MM.1S (cell line): ENCODE measurements around the gene MTFR2.
A peak's percentile ranks its signal among the peaks of the same experiment; 100 is the strongest.

Experiments
- DNase-seq: peaks from one replicate; pipeline ENCODE4 v3.0.0-alpha.2; 2015
- H2AFZ ChIP-seq: fragments of 300-600 bp; sonication (generic); 2 replicates; pipeline ENCODE4 v1.6.0; 2016; ENCODE audit warnings: antibody characterized with exemption, low read length
- H3F3A ChIP-seq: fragments of 300-600 bp; sonication (generic); 2 replicates; pipeline ENCODE4 v1.6.1; 2016; ENCODE audit warnings: mild to moderate bottlenecking, antibody characterized with exemption, low read length, moderate library complexity, mixed read lengths; ENCODE audit not compliant: insufficient read depth
- H3K27ac ChIP-seq: fragments of 300-600 bp; sonication (generic); 2 replicates; pipeline ENCODE4 v1.5.1; 2016; ENCODE audit warnings: mild to moderate bottlenecking, low read length
- H3K27me3 ChIP-seq: fragments of 300-600 bp; sonication (generic); replicated peaks from 2 replicates; pipeline ENCODE4 v1.6.0; 2016; ENCODE audit warnings: low read length; ENCODE audit not compliant: insufficient read depth
- H3K36me3 ChIP-seq: fragments of 300-600 bp; sonication (generic); replicated peaks from 2 replicates; pipeline ENCODE4 v1.6.1; 2016; ENCODE audit warnings: mild to moderate bottlenecking, low read length, mixed read lengths; ENCODE audit not compliant: insufficient read depth
- H3K4me1 ChIP-seq: fragments of 300-600 bp; sonication (generic); 2 replicates; pipeline ENCODE4 v1.6.1; 2016; ENCODE audit warnings: low read length, mixed read lengths
- H3K4me2 ChIP-seq: fragments of 300-600 bp; sonication (generic); 2 replicates; pipeline ENCODE4 v1.6.0; 2016; ENCODE audit warnings: low read depth, low read length
- H3K4me3 ChIP-seq: fragments of 300-600 bp; sonication (generic); 2 replicates; pipeline ENCODE4 v1.5.1; 2016; ENCODE audit warnings: low read length, mixed read lengths
- H3K79me2 ChIP-seq: fragments of 300-600 bp; sonication (generic); 2 replicates; pipeline ENCODE4 v1.6.1; 2016; ENCODE audit warnings: mixed run types, low read length, mixed read lengths
- H3K9ac ChIP-seq: fragments of 300-600 bp; sonication (generic); 2 replicates; pipeline ENCODE4 v1.6.1; 2016; ENCODE audit warnings: low read length, mixed read lengths
- H3K9me2 ChIP-seq: fragments of 300-600 bp; sonication (generic); replicated peaks from 2 replicates; pipeline ENCODE4 v1.6.1; 2016; ENCODE audit warnings: mild to moderate bottlenecking, low read length, mixed read lengths; ENCODE audit not compliant: insufficient read depth
- H3K9me3 ChIP-seq: fragments of 300-600 bp; sonication (generic); replicated peaks from 2 replicates; pipeline ENCODE4 v1.6.1; 2016; ENCODE audit warnings: mild to moderate bottlenecking, low read length, mixed read lengths; ENCODE audit not compliant: insufficient read depth
- H4K20me1 ChIP-seq: fragments of 300-600 bp; sonication (generic); 2 replicates; pipeline ENCODE4 v1.6.1; 2016; ENCODE audit warnings: mild to moderate bottlenecking, low read length, moderate library complexity, mixed read lengths; ENCODE audit not compliant: insufficient read depth
- CTCF ChIP-seq: fragments of 300-600 bp; sonication (generic); IDR thresholded peaks from 2 replicates; pipeline ENCODE4 v1.5.1; 2016; ENCODE audit warnings: antibody characterized with exemption, low read length, mixed read lengths
- EZH2 ChIP-seq: fragments of 300-600 bp; sonication (generic); optimal IDR thresholded peaks from 2 replicates; pipeline ENCODE3; 2017; ENCODE audit warnings: low read depth, mild to moderate bottlenecking, antibody characterized with exemption, low read length, mixed read lengths
- EZH2phosphoT487 ChIP-seq: fragments of 300-600 bp; sonication (generic); IDR thresholded peaks from 2 replicates; pipeline ENCODE4 v1.6.1; 2018; ENCODE audit warnings: antibody characterized with exemption, low read length

The MTFR2 gene

GRCh38 chr6:136251394-136251793 lies 1.3 kb upstream of the MTFR2 start:
- peaks cover 5% of the 10 kb centered on the region; the same call in 1 of the 2 replicates for H3K4me1 ChIP-seq
- no peaks in the 10 kb centered on the region for H3K9me2 ChIP-seq
- no peaks in the 10 kb centered on the region for H3K36me3 ChIP-seq
- H3K79me2 ChIP-seq, result peaks cover 28% of the 10 kb centered on the region
- no peaks in the 10 kb centered on the region for H3K27me3 ChIP-seq
- H3K27ac ChIP-seq, result no peak overlapping the region
- peak overlapping the region; percentile 99; the same call in 1 of the 2 replicates for H3K4me3 ChIP-seq
- H2AFZ ChIP-seq, result no peak overlapping the region
- TF ChIP-seq EZH2 (no peak), CTCF (no peak), EZH2phosphoT487 (no peak)
- H3F3A ChIP-seq, result peaks cover 17% of the 10 kb centered on the region
- DNase-seq, result no peak
- peak overlapping the region; percentile 89; the same call in 1 of the 2 replicates for H3K4me2 ChIP-seq
- no peaks in the 10 kb centered on the region for H4K20me1 ChIP-seq
- H3K9me3 ChIP-seq, result no peaks in the 10 kb centered on the region
- peak overlapping the region; percentile 77; the same call in 1 of the 2 replicates for H3K9ac ChIP-seq

GRCh38 chr6:136250686-136251008 lies 536 bp upstream of the MTFR2 start:
- Histone ChIP-seq H3K4me3 (peak overlapping the region; percentile 99), H3K36me3 (no peaks in the 10 kb centered on the region), H3K27me3 (no peaks in the 10 kb centered on the region), H3F3A (peaks cover 17% of the 10 kb centered on the region), H2AFZ (peak overlapping the region; percentile 84), H3K79me2 (peaks cover 33% of the 10 kb centered on the region), H3K4me1 (peaks cover 5% of the 10 kb centered on the region; the same call in 1 of the 2 replicates), H3K27ac (peak overlapping the region; percentile 40; the same call in 1 of the 2 replicates), H3K4me2 (peak overlapping the region; percentile 89), H3K9ac (peak overlapping the region; percentile 77), H3K9me2 (no peaks in the 10 kb centered on the region), H4K20me1 (no peaks in the 10 kb centered on the region), H3K9me3 (no peaks in the 10 kb centered on the region)
- DNase-seq, result no peak
- TF ChIP-seq CTCF (no peak), EZH2phosphoT487 (no peak), EZH2 (no peak)

DNA sequence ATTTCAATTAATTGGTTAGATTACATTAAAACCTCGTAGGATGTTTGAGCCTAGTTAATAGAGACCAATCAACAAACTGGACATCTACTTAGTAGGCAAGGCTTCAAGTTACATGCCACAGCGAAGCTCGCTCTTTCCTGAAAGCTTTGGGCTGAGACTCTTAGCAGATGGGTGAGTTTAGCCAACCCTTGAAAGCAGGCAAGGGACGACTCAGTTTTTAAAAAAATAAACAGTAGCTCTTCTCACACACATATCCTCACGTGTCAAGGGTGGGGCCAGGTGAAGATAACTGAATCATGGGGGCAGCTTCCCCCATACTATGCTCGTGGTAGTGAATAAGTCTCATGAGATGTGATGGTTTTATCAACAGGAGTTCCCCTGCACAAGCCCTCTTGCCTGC lies 775 bp downstream of the MTFR2 start:
- H3K27me3 ChIP-seq, result no peaks in the 10 kb centered on the region
- DNase-seq, result no peak
- H3F3A ChIP-seq, result peaks cover 14% of the 10 kb centered on the region
- no peak overlapping the region for H3K27ac ChIP-seq
- no peaks in the 10 kb centered on the region for H3K9me2 ChIP-seq
- H3K36me3 ChIP-seq, result no peaks in the 10 kb centered on the region
- H3K9me3 ChIP-seq, result no peaks in the 10 kb centered on the region
- H3K4me3 ChIP-seq, result peak overlapping the region; percentile 99
- H3K9ac ChIP-seq, result peak overlapping the region; percentile 73; the same call in 1 of the 2 replicates
- no peak for TF ChIP-seq CTCF
- TF ChIP-seq EZH2, result no peak
- no peak for TF ChIP-seq EZH2phosphoT487
- peaks cover 33% of the 10 kb centered on the region for H3K79me2 ChIP-seq
- H3K4me1 ChIP-seq, result peaks cover 5% of the 10 kb centered on the region; the same call in 1 of the 2 replicates
- H2AFZ ChIP-seq, result peak overlapping the region; percentile 94
- no peaks in the 10 kb centered on the region for H4K20me1 ChIP-seq
- peak overlapping the region; percentile 51 for H3K4me2 ChIP-seq
